Renal cortex interstitium (tissue), 11 donors: ENCODE measurements around the gene ABCB8. TPM values are rescaled to one million over a fixed set of nuclear protein-coding genes. Genes with fewer than 3 reads are reported as not detected.

ENCODE experiments used
- DNase-seq, 11 donors: peaks; one replicate each; pipeline ENCODE4 v3.0.0-alpha.2; 2013; ENCODE audit warnings: low read depth in 9 of 11, low spot score in 4 of 11; ENCODE audit errors: extremely low read depth in 1 of 11
- polyA plus RNA-seq, 3 donors: library from polyadenylated mRNA; unstranded; fragments of 120-200 nt; gene quantifications; one replicate each; pipeline ENCODE4 v1.2.1, GENCODE V29; 2013; ENCODE audit not compliant: insufficient read length in 3 of 3

The ABCB8 gene
- polyA plus RNA-seq, 3 donors = 19.3 to 32.5 (median 26.9) TPM

GRCh38 chr7:151088019-151088855 lies 60.0 kb downstream of the ABCB8 start:
- DNase-seq = no peak

DNA sequence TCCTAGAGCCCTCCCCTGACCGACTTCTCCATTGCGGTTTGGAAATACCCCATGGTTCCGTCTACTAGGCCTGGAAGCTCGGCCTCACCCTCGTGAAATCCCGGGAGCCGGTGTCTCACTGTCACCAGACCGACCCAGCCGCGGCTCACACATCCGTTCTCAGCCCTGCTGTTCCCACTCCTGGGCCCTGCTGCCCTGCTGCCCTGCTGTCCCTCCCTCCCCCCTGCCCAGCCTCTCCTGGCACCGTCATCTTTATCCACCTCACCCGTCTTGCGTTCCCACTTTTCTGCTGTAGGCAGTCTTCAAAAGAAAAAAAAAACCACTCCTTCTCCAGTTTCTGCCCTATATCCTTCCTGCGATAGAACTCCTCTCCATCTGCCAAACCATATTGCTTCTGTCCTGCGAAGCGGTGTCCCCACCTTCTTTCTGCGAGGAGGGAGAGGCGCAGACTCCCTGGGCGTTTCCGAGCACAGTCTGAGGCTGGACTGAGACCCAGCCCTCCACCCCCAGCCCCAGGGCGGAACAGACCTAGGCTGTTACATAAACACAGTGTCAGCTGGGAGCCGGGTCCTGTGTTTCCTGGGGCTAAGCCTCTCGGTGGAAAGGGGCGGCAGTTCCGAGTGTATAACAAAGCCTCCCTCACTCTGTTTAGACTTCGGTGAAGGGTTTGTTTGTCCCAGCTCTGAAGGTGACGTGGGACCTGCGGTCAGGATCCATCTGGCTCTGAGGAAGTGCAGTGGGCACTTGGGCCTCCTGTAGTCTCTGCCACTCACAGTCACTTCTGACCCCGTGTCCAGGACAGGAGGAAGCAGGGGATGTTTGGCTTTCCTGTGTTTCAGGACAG lies 60.8 kb downstream of the ABCB8 start:
- peak in 2 of 11 donors; percentile 39 to 43 for DNase-seq

DNA sequence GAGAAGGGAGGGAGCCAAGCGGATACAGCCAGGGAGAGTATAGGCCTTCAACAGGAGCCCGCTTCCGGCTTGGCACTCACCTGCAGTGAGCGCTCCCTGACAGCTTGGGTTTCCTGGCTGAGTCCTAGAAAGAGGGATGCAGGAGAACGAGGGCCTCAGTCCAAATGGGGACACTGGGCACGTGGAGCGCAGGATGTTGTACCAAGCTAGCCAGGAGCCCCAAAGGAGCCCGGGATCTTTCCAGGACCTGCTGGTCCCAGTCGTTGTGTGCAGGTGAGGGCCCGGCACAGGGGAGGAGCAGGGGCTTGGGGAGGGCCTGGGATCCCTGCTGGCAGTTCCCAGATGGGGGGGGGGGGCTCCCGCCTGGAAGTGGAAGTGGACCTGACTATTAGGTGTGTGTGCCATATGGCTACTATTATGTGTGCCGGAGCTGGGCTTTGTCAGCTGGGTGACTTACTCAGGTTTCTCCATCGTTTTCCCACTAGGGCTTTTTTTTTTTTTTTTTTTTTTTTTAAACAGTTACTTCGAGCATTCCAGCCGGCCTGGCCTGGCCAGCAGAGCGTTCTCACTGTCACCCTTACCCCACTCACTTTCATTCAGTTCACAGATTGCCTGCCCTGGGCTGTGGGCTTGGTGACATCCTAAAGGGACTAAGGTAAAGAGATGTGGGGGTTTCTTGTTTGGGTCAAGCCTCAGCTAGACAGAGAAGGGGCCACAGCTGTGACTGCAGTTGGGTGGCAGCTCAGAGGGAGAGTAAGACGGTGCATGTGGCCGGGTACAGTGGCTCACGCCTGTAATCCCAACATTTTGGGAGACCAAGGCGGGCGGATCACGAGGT lies 61.9 kb downstream of the ABCB8 start:
- DNase-seq = no peak

GRCh38 chr7:151091003-151091402 lies 62.8 kb downstream of the ABCB8 start:
- no peak for DNase-seq

DNA sequence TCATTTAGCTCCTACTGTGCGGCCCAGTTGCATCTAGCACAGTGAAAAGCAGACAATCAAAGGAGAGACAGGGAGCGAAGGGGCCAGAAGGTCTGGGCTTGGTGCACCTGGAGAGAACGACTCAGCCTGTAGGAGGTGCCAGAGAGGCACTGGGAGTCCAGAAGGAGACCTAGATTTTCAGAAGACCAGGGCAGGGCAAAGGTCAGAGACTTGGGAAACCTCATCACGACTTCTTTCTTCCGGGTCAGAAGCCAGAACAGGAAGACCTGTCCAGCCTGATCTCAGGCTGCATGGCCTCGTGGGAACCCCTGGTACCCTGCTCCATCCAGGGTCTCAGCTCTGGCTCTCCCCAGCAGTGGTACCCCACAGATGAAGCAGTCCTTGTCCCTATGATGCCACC lies 63.2 kb downstream of the ABCB8 start:
- DNase-seq = no peak

DNA sequence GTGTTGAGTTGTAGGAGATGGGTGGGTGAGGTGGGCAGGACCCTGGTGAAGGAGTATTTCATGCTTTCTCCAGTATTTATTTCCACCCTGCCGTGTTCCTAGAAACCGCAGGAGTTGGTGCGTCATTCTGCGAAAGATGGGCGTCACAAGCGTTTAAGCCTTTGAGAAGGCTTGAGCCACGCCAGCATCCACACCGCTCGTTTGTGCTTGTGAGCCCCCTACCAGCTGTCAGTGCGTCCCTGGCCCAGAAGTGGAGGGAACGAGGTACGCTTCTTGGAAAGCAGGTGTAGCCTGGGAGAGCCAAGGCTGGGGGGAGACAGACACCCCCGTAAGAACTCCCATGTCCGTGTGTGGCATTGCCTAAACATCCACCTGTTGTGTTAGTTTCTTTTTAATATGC lies 63.7 kb downstream of the ABCB8 start:
- no peak for DNase-seq

DNA sequence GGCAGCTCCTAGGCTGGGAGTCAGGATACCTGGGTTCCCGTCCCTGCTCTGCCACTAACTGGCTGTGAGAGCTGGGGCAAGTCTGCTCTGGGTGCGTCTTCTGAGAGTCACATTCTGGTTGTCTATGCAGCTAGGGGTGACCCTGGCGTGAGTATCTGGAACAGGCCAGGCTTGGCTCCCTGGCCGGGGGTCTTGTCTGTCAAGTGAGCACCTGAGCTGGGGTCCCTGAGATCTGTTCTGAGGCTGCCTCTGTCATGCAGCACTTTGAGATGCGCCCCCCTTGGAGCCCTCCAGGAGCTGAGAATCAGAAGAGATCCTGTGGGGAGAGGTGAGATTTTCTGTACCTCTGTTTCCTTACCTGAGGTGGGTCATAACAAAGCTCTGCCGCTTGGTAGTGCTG lies 65.5 kb downstream of the ABCB8 start:
- DNase-seq = no peak

DNA sequence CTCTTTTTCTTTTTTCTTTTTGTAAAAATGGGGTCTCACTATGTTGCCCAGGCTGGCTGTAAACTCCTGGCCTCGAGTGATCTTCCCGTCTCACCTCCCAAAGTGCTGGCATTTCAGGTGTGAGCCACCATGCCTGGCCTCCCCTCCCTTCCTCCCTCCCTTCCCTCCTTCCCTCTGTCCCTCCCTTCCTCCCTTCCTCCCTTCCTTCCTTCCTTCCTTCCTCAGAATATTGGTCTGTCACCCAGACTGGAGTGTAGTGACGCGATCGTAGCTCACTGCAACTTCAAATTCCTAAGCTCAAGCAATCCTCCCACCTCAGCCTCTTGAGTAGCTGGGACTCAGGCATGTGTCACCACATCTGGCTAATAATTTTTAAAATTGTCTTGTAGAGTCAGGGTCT lies 66.4 kb downstream of the ABCB8 start:
- no peak for DNase-seq

- DNase-seq = no peak
These were observed 67.0 kb downstream of the ABCB8 start for GRCh38 chr7:151095123-151095797.

DNA sequence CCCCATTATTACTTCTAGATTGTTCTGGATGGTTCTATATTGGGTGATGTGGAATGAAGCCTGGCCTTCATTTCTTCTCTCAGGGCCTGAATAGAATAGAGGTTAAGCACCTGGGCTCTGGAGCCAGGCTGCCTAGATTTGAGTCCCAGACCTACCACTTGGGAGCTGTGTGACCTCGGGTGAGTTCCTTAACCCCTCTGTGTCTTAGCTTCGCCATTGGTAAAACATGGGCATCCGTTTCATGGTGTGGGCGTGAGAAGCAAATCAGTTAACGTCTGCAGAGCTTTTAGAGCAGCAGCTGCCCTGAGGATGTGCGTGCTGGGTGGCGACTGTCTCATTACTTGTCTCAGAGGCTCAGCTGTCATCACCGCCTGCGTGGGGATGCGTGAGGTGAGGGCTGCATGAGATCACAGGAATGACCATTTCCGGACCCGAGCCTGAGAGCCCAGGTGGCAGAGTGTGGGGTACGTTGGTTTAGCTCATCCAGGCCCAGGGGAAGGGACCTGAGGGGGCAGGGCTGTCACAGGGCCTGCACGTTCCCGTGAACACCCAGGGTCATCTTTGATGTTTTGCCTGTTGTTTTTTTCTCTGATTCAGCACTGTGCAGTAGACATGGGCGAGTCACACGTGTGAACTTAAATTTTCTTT lies 67.7 kb downstream of the ABCB8 start:
- no peak for DNase-seq

Other genes with a start within 250 kb of the ABCB8 start
- 10 to 100 TPM; 76.2 to 83.6 (median 79.8) TPM for gene TMEM176B, start 228.1 kb upstream of the ABCB8 start, polyA plus RNA-seq
- gene TMEM176A, start 227.7 kb upstream of the ABCB8 start, polyA plus RNA-seq = 10 to 100 TPM; 76.3 to 96.6 (median 84.6) TPM
- 10 to 100 TPM; 44.4 to 63.1 (median 51.1) TPM for gene AOC1, start 175.9 kb upstream of the ABCB8 start, polyA plus RNA-seq
- 10 to 100 TPM; 13.6 to 21.8 (median 20.2) TPM for gene KCNH2, start 50.1 kb upstream of the ABCB8 start, polyA plus RNA-seq
- gene NOS3, start 37.4 kb upstream of the ABCB8 start, polyA plus RNA-seq = 10 to 100 TPM in 2 of 3 donors, 1 to 10 TPM in 1; 7.7 to 14.4 (median 12.7) TPM
- gene ATG9B, start 4.0 kb upstream of the ABCB8 start, polyA plus RNA-seq = 1 to 10 TPM; 2.3 to 4.6 (median 4.2) TPM
- 1 to 10 TPM; 1.3 to 2.5 (median 2.3) TPM for gene ASIC3, start 20.1 kb downstream of the ABCB8 start, polyA plus RNA-seq
- gene CDK5, start 29.4 kb downstream of the ABCB8 start, polyA plus RNA-seq = 10 to 100 TPM; 14.7 to 18.9 (median 17.3) TPM
- gene SLC4A2, start 31.1 kb downstream of the ABCB8 start, polyA plus RNA-seq = 100 to 1,000 TPM in 2 of 3 donors, 10 to 100 TPM in 1; 75.9 to 120 (median 110) TPM
- gene FASTK, start 52.4 kb downstream of the ABCB8 start, polyA plus RNA-seq = 10 to 100 TPM; 50.6 to 75.0 (median 71.7) TPM
- gene TMUB1, start 55.0 kb downstream of the ABCB8 start, polyA plus RNA-seq = 10 to 100 TPM; 21.6 to 36.0 (median 34.5) TPM
- gene AGAP3, start 58.0 kb downstream of the ABCB8 start, polyA plus RNA-seq = 10 to 100 TPM; 53.8 to 75.3 (median 72.3) TPM
- under 1 TPM in 1 of 3 donors, not detected in 2; 0.19 TPM for gene GBX1, start 139.2 kb downstream of the ABCB8 start, polyA plus RNA-seq
- not detected for gene ASB10, start 158.8 kb downstream of the ABCB8 start, polyA plus RNA-seq
- not detected for gene H2BK1, start 182.0 kb downstream of the ABCB8 start, polyA plus RNA-seq
- 10 to 100 TPM; 22.3 to 30.9 (median 30.8) TPM for gene ABCF2, start 198.8 kb downstream of the ABCB8 start, polyA plus RNA-seq
- 10 to 100 TPM; 20.3 to 28.1 (median 25.9) TPM for gene CHPF2, start 204.0 kb downstream of the ABCB8 start, polyA plus RNA-seq
- gene SMARCD3, start 220.2 kb downstream of the ABCB8 start, polyA plus RNA-seq = 10 to 100 TPM; 64.4 to 81.5 (median 72.8) TPM